GM19372 (cell line): Measurements from ENCODE around the gene APOL3.
"Not testable (repeated sequence)": the region's sequence is repeated elsewhere in the genome, so short reads cannot be mapped to it uniquely, and the experiment has no call there.

Source experiments
- ATAC-seq: cut with Tn5 transposase; IDR thresholded peaks from one replicate; pipeline ENCODE4 v1.9.1; 2021; ENCODE audit warnings: mild to moderate bottlenecking, low read depth, moderate library complexity; ENCODE audit not compliant: unreplicated experiment

Gene APOL3

GRCh38 chr22:36162127-36163034 lies 1.8 kb upstream of the APOL3 start:
- ATAC-seq: no peak

GRCh38 chr22:36161793-36162126 lies 1.2 kb upstream of the APOL3 start:
- ATAC-seq: not testable (repeated sequence)

- ATAC-seq: no peak
Measured at GRCh38 chr22:36156515-36157419, 3.8 kb downstream of the APOL3 start.

- ATAC-seq: no peak
Measured at GRCh38 chr22:36156119-36156514, 4.4 kb downstream of the APOL3 start.

GRCh38 chr22:36155702-36156101 lies 4.9 kb downstream of the APOL3 start:
- ATAC-seq: no peak

- no peak for ATAC-seq
Measured at GRCh38 chr22:36154423-36154945, 6.1 kb downstream of the APOL3 start.

- ATAC-seq: no peak
Measured at GRCh38 chr22:36153501-36154422, 6.8 kb downstream of the APOL3 start.

GRCh38 chr22:36152821-36153220 lies 7.7 kb downstream of the APOL3 start:
- not testable (repeated sequence) for ATAC-seq

GRCh38 chr22:36152088-36152487 lies 8.5 kb downstream of the APOL3 start:
- ATAC-seq: no peak

GRCh38 chr22:36151006-36151595 lies 9.5 kb downstream of the APOL3 start:
- ATAC-seq: no peak

GRCh38 chr22:36149441-36149840 lies 11.1 kb downstream of the APOL3 start:
- ATAC-seq: no peak

GRCh38 chr22:36148411-36148810 lies 12.1 kb downstream of the APOL3 start:
- ATAC-seq: no peak

- ATAC-seq: no peak
Measured at GRCh38 chr22:36147196-36147791, 13.3 kb downstream of the APOL3 start.

- ATAC-seq: no peak
Measured at GRCh38 chr22:36145881-36146280, 14.7 kb downstream of the APOL3 start.

GRCh38 chr22:36144886-36145541 lies 15.5 kb downstream of the APOL3 start:
- ATAC-seq: no peak

- no peak for ATAC-seq
Measured at GRCh38 chr22:36143956-36144355, 16.6 kb downstream of the APOL3 start.

GRCh38 chr22:36143066-36143815 lies 17.3 kb downstream of the APOL3 start:
- ATAC-seq: no peak

GRCh38 chr22:36141481-36141880 lies 19.1 kb downstream of the APOL3 start:
- ATAC-seq: no peak
